Lower leg skin (tissue), 4 donors: ENCODE measurements around the gene DENND1A. TPM values are rescaled to one million over a fixed set of nuclear protein-coding genes. Genes with fewer than 3 reads are reported as not detected.

Experiments
- DNase-seq, 2 donors: peaks; one replicate each; pipeline ENCODE4 v3.0.0-alpha.2; 2019; ENCODE audit warnings: low spot score in 2 of 2
- H3K4me3 ChIP-seq: fragments of 200-600 bp; sonication (generic); 2 replicates; pipeline ENCODE4 v1.5.1; 2017; ENCODE audit warnings: mild to moderate bottlenecking, low read depth; ENCODE audit not compliant: poor library complexity, severe bottlenecking
- CTCF ChIP-seq, 3 donors: fragments of 450-650 bp; IDR thresholded peaks; one replicate each; pipeline ENCODE4 v1.5.1; 2016; ENCODE audit warnings: antibody characterized with exemption in 3 of 3, mild to moderate bottlenecking in 3 of 3, moderate library complexity in 2 of 3
- POLR2A ChIP-seq, 2 donors: fragments of 450-650 bp; IDR thresholded peaks; one replicate each; pipeline ENCODE4 v1.6.1; 2016 to 2017; ENCODE audit warnings: antibody characterized with exemption in 2 of 2, mild to moderate bottlenecking in 1 of 2, moderate library complexity in 1 of 2
- WGBS, 2 donors: methylation state at CpG; one replicate each; pipeline ENCODE4 v1.1.5; 2018; 5-methylcytosine and 5-hydroxymethylcytosine counted together
- intact Hi-C: fragments of 100-400 bp; cut with DNase I; formaldehyde crosslinking; loops from one replicate; pipeline ENCODE4 v1.15.0; 2023; ENCODE audit warnings: low total_unique reads
- total RNA-seq, 4 donors: library from RNA; depleted of rRNA; stranded (reverse); fragments of >200 nt; gene quantifications; one replicate each; pipeline ENCODE4 v1.1.0, GENCODE V29; 2016

DENND1A gene
- total RNA-seq, 4 donors from 2014 or later, result 6.5 to 16.3 (median 12.3) TPM

GRCh38 chr9:123450098-123450770, 479.7 kb downstream of the DENND1A start:
- TF ChIP-seq POLR2A (IDR thresholded peaks at IDR 0.05) (no peak), CTCF (IDR thresholded peaks at IDR 0.05) (no peak)
- H3K4me3 ChIP-seq, result no peak overlapping the region
- 83 to 85% methylated on average over 12 of the region's 12 CpGs for WGBS, 2 donors
- intact Hi-C loops, result no loop called here
- peak in 1 of 2 donors; percentile 77 for DNase-seq

- WGBS, 2 donors, result 90 to 95% methylated on average over 9 of the region's 9 CpGs
- H3K4me3 ChIP-seq, result no peak overlapping the region
- DNase-seq, result peak in 1 of 2 donors; percentile 15
- TF ChIP-seq POLR2A (IDR thresholded peaks at IDR 0.05), result no peak
- intact Hi-C loops, result no loop called here
These were observed 481.8 kb downstream of the DENND1A start for GRCh38 chr9:123447934-123448646.

- peak in 1 of 2 donors; percentile 45 for DNase-seq
These were observed 483.8 kb downstream of the DENND1A start for GRCh38 chr9:123445981-123446610.

GRCh38 chr9:123445116-123445515, 484.8 kb downstream of the DENND1A start:
- no peak overlapping the region for H3K4me3 ChIP-seq
- intact Hi-C loops, result no loop called here
- WGBS, 2 donors, result 97 to 98% methylated on average over 7 of the region's 7 CpGs
- DNase-seq, result peak in 1 of 2 donors; percentile 42
- TF ChIP-seq POLR2A (IDR thresholded peaks at IDR 0.05), result no peak

More at GRCh38 chr9:123445981-123446610, 483.8 kb downstream of the DENND1A start:
- TF ChIP-seq CTCF (IDR thresholded peaks at IDR 0.05) (no peak), POLR2A (IDR thresholded peaks at IDR 0.05) (no peak)
- intact Hi-C loops, result no loop called here
- no peak overlapping the region for H3K4me3 ChIP-seq
- WGBS, 2 donors, result 92 to 93% methylated on average over 10 of the region's 10 CpGs

GRCh38 chr9:123441769-123442168, 488.2 kb downstream of the DENND1A start:
- no peak overlapping the region for H3K4me3 ChIP-seq
- intact Hi-C loops, result no loop called here
- TF ChIP-seq POLR2A (IDR thresholded peaks at IDR 0.05) (no peak), CTCF (IDR thresholded peaks at IDR 0.05) (no peak)
- no peak for DNase-seq

GRCh38 chr9:123440256-123440655, 489.7 kb downstream of the DENND1A start:
- no peak overlapping the region for H3K4me3 ChIP-seq
- WGBS, 2 donors, result 93 to 94% methylated on average over 11 of the region's 11 CpGs
- peak in 1 of 2 donors; percentile 63 for DNase-seq
- intact Hi-C loops, result no loop called here
- TF ChIP-seq CTCF (IDR thresholded peaks at IDR 0.05) (no peak), POLR2A (IDR thresholded peaks at IDR 0.05) (no peak)
